PC-9 (cell line): ENCODE data around the gene BTN1A1. TPM values are rescaled to one million over a fixed set of nuclear protein-coding genes. Genes with fewer than 3 reads are reported as not detected.
A peak's percentile ranks its signal among the peaks of the same experiment; 100 is the strongest.

ENCODE experiments used
- BruUV-seq: library from RNA; stranded (reverse); fragments of 400-500 nt; replicated peaks from 2 replicates; lab custom pipeline; 2021; lab: Mats Ljungman, UMichigan
- CTCF ChIA-PET: fragments of 300-600 bp; sonication (Branson Sonifier 250); formaldehyde crosslinking; loops from one replicate; lab custom pipeline; 2022; ENCODE audit warnings: antibody characterized with exemption; lab: Charles Lee
- POLR2A ChIA-PET: fragments of 300-600 bp; sonication (Branson Sonifier 250); formaldehyde crosslinking; loops from one replicate; lab custom pipeline; 2022; ENCODE audit warnings: antibody characterized with exemption; ENCODE audit not compliant: unreplicated experiment; lab: Charles Lee
- DNase-seq, 2 experiments: peaks; one replicate each; pipeline versions ENCODE4 v3.0.0 to v3.0.0-alpha.2; 2015 to 2022; ENCODE audit warnings: mixed read lengths in 1 of 2
- H2AFZ ChIP-seq: fragments of 200-600 bp; sonication (generic); 2 replicates; pipeline ENCODE4 v1.8.1; 2017; ENCODE audit warnings: antibody characterized with exemption
- H3F3A ChIP-seq: fragments of 200-600 bp; sonication (generic); 2 replicates; pipeline ENCODE4 v1.8.1; 2017; ENCODE audit warnings: antibody characterized with exemption, mild to moderate bottlenecking, low read depth; ENCODE audit not compliant: insufficient read depth
- H3K27ac ChIP-seq: fragments of 200-600 bp; sonication (generic); 2 replicates; pipeline ENCODE4 v1.6.1; 2016; ENCODE audit warnings: mixed run types
- H3K27me3 ChIP-seq: fragments of 200-600 bp; sonication (generic); 2 replicates; pipeline ENCODE4 v1.6.1; 2016; ENCODE audit warnings: low read depth, mixed run types; ENCODE audit not compliant: insufficient read depth
- H3K36me3 ChIP-seq: fragments of 200-600 bp; sonication (generic); 2 replicates; pipeline ENCODE4 v1.6.1; 2016; ENCODE audit warnings: low read depth, mixed run types
- H3K4me1 ChIP-seq: fragments of 200-600 bp; sonication (generic); replicated peaks from 2 replicates; pipeline ENCODE4 v1.6.1; 2016; ENCODE audit warnings: mixed run types; ENCODE audit not compliant: insufficient read depth
- H3K4me2 ChIP-seq: fragments of 200-600 bp; sonication (generic); 2 replicates; pipeline ENCODE4 v1.6.1; 2017; ENCODE audit warnings: mixed run types
- H3K4me3 ChIP-seq: fragments of 200-600 bp; sonication (generic); 2 replicates; pipeline ENCODE4 v1.6.1; 2016; ENCODE audit warnings: mixed run types
- H3K79me2 ChIP-seq: fragments of 200-600 bp; sonication (generic); 2 replicates; pipeline ENCODE4 v1.6.1; 2017; ENCODE audit warnings: low read depth, mixed run types
- H3K9me2 ChIP-seq: fragments of 200-600 bp; sonication (generic); 2 replicates; pipeline ENCODE4 v1.8.1; 2017; ENCODE audit warnings: mild to moderate bottlenecking; ENCODE audit not compliant: insufficient read depth
- H3K9me3 ChIP-seq: fragments of 200-600 bp; sonication (generic); 2 replicates; pipeline ENCODE4 v1.8.1; 2016; ENCODE audit warnings: low read depth; ENCODE audit not compliant: insufficient read depth
- H4K20me1 ChIP-seq: fragments of 200-600 bp; sonication (generic); 2 replicates; pipeline ENCODE4 v1.8.1; 2017; ENCODE audit not compliant: insufficient read depth
- CTCF ChIP-seq: fragments of 200-600 bp; sonication (generic); conservative IDR thresholded peaks from 2 replicates; pipeline ENCODE4 v1.6.1; 2017; ENCODE audit warnings: mixed run types, antibody characterized with exemption, mild to moderate bottlenecking, moderate library complexity
- EZH2 ChIP-seq: fragments of 200-600 bp; sonication (generic); IDR thresholded peaks from 2 replicates; pipeline ENCODE4 v1.8.0; 2017; ENCODE audit warnings: antibody characterized with exemption, low read depth
- intact Hi-C: fragments of 100-400 bp; cut with micrococcal nuclease; formaldehyde crosslinking; loops from one replicate; pipeline ENCODE4 v1.10.0; 2022; ENCODE audit not compliant: unreplicated experiment
- total RNA-seq: library from RNA; stranded (reverse); gene quantifications from 2 replicates; pipeline ENCODE4 v1.2.3, GENCODE V29; 2021

Gene BTN1A1
- total RNA-seq, 1 experiment from 2014 or later = not detected

GRCh38 chr6:26536571-26537159 is 36.6 kb downstream of the BTN1A1 start:
- Histone ChIP-seq H3K27ac (peak overlapping the region; percentile 78), H3F3A (peaks cover 49% of the 10 kb centered on the region), H3K27me3 (no peaks in the 10 kb centered on the region), H3K9me3 (no peaks in the 10 kb centered on the region), H3K4me1 (peaks cover 24% of the 10 kb centered on the region), H3K4me3 (peak overlapping the region; percentile 78), H3K4me2 (peak overlapping the region; percentile 92), H4K20me1 (no peaks in the 10 kb centered on the region), H3K79me2 (peaks cover 27% of the 10 kb centered on the region), H2AFZ (peak overlapping the region; percentile 83), H3K9me2 (no peaks in the 10 kb centered on the region), H3K36me3 (no peaks in the 10 kb centered on the region)
- TF ChIP-seq EZH2 (no peak), CTCF (no peak)
- CTCF ChIA-PET = no interaction called here
- peak; percentile 15 to 43 for DNase-seq
- BruUV-seq = no TSS peak
- POLR2A ChIA-PET = no interaction called here
- intact Hi-C loops = loop anchor here (1.0 to 5.0 kb wide), 6 partner anchors 15 to 224 kb away; no protein-coding TSS in a partner anchor

- H3K9me3 ChIP-seq = no peaks in the 10 kb centered on the region
- peaks cover 30% of the 10 kb centered on the region for H3K79me2 ChIP-seq
- intact Hi-C loops = loop anchor here (1.0 to 5.0 kb wide), 6 partner anchors 16 to 225 kb away; no protein-coding TSS in a partner anchor
- DNase-seq = peak; percentile 89 to 90
- peaks cover 42% of the 10 kb centered on the region for H3F3A ChIP-seq
- TSS peak; percentile 70 for BruUV-seq
- peak overlapping the region; percentile 78 for H3K27ac ChIP-seq
- H3K4me1 ChIP-seq = peaks cover 21% of the 10 kb centered on the region
- no peaks in the 10 kb centered on the region for H3K9me2 ChIP-seq
- H3K36me3 ChIP-seq = 0 out of 2 replicates have a peak, but pooled peaks cover 3% of the 10 kb centered on the region
- CTCF ChIA-PET = no interaction called here
- H4K20me1 ChIP-seq = no peaks in the 10 kb centered on the region
- POLR2A ChIA-PET = interaction anchor here (0.6 to 1.1 kb wide), 7 partner anchors 15 to 339 kb away, joined by 3 to 6 read pairs (median 3); no protein-coding TSS in a partner anchor
- no peak for TF ChIP-seq EZH2
- no peak for TF ChIP-seq CTCF
- peak overlapping the region; percentile 83 for H2AFZ ChIP-seq
- H3K4me3 ChIP-seq = peak overlapping the region; percentile 78
- no peaks in the 10 kb centered on the region for H3K27me3 ChIP-seq
- peak overlapping the region; percentile 92 for H3K4me2 ChIP-seq
These were observed 37.2 kb downstream of the BTN1A1 start for GRCh38 chr6:26537160-26537845.

DNA sequence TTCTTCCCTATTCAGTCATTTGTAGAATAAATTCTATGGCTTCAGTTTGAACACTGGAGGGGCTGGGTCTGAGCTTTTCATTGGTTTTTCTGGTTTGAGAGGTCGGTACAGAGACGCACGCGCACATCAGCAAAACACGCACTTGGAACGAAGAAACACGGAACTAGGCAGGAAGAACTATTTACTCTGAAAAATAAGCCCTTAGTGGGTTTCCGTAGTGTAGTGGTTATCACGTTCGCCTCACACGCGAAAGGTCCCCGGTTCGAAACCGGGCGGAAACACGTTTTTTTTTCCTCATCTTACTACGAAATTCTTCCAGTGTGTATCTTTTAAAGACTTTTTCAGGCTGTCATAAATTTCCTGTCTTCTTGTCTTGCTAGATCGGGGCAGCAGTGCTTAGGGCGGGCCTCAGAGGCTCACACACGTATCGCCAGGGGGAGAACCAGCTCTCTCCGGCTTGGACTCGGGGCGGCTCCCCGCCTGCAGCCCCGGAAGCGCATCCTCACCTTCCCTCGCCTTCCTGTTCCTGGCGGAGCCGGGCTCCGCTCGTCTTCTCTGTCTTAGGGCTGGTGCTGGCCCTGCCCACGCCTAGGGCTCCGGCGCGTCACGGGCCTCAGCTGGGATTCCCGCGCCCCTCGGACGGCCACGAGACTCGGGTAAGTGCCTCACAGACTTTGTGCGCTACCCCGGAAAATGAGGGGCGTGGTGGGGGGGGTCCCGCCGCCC is 37.9 kb downstream of the BTN1A1 start, which contains the start of gene HMGN4:
Gene HMGN4 (plus strand): TSS at position 521 of the 726 bp plus-strand sequence. CDS start 6,841 bp downstream, outside the sequence.
- Histone ChIP-seq H3K27ac (peak within 1 kb of the TSS; percentile 78), H3K4me2 (peak within 1 kb of the TSS; percentile 92), H3F3A (peaks cover 37% of the 10 kb centered on the region), H3K9me2 (no peaks in the 10 kb centered on the region), H3K79me2 (peaks cover 36% of the 10 kb centered on the region), H3K27me3 (no peaks in the 10 kb centered on the region), H3K4me3 (peak within 1 kb of the TSS; percentile 78), H2AFZ (peak within 1 kb of the TSS; percentile 83), H3K9me3 (no peaks in the 10 kb centered on the region), H3K4me1 (peaks cover 18% of the 10 kb centered on the region), H3K36me3 (0 out of 2 replicates have a peak, but pooled peaks cover 5% of the 10 kb centered on the region), H4K20me1 (no peaks in the 10 kb centered on the region)
- no peak for TF ChIP-seq EZH2
- no peak for TF ChIP-seq CTCF
- DNase-seq = peak; percentile 80 to 84
- intact Hi-C loops = loop anchor here (1.0 to 5.0 kb wide), 6 partner anchors 15 to 226 kb away; no protein-coding TSS in a partner anchor
- ChIA-PET CTCF (interaction anchor here (0.6 kb wide), 2 partner anchors 340 to 516 kb away, joined by 3 read pairs; no protein-coding TSS in a partner anchor), POLR2A (interaction anchor here (0.5 to 1.1 kb wide), 10 partner anchors 15 to 379 kb away, joined by 3 to 7 read pairs (median 4); no protein-coding TSS in a partner anchor)
- no TSS peak for BruUV-seq
